ENCODE results near the gene CCBE1.
"Not testable (repeated sequence)": the region's sequence is repeated elsewhere in the genome, so short reads cannot be mapped to it uniquely, and the experiment has no call there.

The CCBE1 gene

DNA sequence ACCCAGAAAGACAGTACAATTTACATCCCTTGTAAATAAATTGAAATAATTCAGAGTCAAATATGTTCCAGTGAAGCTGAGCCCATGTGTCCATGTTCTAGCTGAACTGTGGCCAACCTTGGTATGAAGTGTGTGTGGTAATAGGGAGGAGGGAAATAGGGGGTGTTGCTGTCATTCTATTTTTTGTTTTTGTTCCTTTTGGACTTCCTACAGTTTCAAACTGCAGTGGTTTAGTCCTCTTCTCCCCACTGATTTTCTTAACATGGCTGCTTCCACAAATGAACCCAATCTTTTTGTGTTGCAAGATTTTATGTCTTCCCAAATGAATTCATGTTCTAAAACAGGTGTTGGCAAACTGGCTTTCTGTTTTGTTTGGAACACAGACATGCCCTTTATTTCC is 156.9 kb downstream of the CCBE1 start:
- DNase-seq (ENCODE audit: low read depth in 2 of 2): no peak

DNA sequence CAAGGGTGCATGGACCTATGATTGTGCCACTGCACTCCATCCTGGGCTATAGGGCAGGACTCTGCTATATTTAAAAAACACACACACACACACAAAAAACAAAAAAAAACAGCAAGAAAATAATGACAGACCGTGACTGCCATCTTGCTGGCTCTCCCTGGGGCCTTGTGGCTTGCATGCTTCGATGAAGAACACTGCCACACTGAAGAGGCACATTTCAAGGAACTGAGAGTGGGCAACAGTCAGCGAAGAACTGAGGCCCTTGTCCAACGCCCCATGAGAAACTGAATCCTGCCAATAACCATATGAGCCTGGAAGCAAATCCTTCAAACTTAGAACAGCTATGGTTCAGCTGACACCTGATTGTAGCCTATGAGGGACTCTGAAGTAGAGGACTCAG is 158.1 kb downstream of the CCBE1 start:
- no peak for DNase-seq (ENCODE audit: low read depth in 2 of 2)

- no peak for DNase-seq (ENCODE audit: low read depth in 2 of 2)
These were observed 159.6 kb downstream of the CCBE1 start for GRCh38 chr18:59537579-59537978.

DNA sequence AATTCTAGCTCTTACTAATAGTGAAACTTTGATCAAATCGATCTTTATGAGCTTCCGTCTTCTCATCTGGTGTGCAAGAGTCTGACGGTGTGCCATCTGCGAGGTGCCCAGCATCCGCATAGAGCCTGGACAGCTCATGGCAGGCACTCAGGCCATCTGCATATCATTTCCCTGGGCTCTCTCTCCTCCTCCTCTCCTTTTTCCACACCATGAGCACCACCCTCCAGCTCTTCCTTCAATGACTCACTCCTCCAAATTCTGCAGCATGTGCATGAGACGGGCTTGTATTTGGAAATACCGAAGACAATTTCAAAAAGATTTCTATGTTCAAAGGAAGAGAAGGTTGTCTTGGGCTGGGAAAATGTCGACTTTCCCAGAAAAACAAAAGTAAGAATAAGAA is 161.1 kb downstream of the CCBE1 start:
- no peak for DNase-seq (ENCODE audit: low read depth in 2 of 2)

GRCh38 chr18:59535055-59535454 is 162.2 kb downstream of the CCBE1 start:
- DNase-seq (ENCODE audit: low read depth in 2 of 2): no peak

GRCh38 chr18:59528866-59529265 is 168.4 kb downstream of the CCBE1 start:
- DNase-seq (ENCODE audit: low read depth in 2 of 2): no peak

DNA sequence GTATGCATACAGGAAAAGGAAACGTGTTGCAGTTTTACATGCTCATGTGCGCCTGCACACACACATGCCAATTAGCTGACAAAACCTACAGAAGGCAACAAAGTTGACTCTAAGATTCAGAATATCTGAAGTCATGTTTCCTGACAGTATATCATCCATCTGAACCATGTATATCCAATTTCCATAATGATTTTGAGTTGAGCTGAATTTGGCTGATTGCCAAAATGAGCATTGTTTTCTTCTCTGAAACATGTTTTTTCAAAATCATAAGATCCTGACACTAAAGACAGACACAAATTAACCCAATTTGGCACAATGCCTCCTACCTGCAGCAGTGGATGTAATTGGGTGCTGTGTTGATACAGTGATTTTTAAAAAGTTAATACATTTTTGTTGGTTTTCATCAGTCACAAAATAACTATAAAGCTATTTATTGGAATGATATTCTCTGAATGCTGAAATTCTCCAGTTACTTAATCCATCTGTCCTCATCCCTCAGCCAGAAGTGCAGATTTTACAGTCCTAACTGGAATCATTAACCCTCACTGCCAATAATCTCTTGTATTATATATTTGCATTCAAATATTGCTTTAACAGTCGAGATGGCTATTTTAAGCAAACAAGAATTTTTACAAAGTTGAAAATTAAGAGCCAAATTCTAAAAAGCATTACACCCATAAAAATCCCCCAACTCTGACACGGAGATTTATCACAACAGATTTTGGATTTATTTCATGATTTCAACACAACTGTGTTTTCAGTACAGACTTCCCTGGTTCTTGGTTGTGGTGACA is 176.5 kb downstream of the CCBE1 start:
- no peak for DNase-seq (ENCODE audit: low read depth in 2 of 2)

DNA sequence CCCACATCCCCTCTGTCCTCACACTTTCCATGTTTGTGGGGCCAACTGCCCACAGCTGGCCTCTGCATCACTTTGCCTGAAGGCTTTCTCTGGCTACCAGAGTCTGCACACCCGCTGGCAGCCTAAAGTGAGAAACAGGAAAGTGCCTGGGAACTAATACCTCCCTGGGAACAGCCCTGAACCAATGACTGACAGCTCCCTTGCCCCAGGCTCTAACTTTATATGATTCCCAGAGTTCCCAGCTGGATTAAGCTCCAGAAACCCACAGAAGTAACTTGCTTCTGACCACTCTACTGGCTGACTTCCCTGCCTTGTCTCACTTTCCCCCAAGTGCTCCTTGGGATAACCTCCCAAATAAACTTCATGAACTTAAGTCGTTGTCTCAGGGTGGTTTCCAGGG is 178.5 kb downstream of the CCBE1 start:
- no peak for DNase-seq (ENCODE audit: low read depth in 2 of 2)

DNA sequence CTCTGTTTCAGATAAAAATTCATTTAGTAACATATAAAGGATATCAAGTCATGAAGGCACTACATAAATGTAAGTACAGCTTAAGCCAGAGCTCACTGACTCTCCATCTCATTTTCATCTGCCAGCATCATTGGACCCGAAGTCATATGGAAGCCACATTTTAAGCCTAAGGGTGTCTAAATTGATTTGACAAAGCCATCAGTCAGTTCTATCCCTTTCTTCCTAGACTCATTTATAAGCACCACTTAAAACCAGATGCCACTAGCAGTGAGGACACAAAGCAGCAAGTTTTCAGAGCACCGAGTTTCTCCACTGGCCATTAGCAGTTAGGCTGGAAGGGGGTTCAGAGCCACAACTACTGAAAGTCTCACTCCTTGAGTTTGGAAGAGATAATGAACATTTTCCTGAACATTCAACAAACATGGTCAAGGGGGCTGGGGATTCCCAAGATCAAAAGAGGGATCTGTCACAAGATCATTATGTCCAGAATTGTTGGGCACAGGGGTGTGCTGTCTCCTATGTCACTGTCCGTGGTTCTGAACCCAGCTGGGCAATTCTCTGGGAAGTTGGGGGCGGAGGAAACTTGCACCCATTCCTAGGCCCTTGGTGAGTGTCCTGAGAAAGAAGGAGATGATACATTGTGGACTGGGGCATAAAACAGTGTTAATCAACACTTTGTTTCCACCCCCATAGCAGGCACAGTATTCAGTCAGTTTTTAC is 179.6 kb downstream of the CCBE1 start:
- no peak for DNase-seq (ENCODE audit: low read depth in 2 of 2)

DNA sequence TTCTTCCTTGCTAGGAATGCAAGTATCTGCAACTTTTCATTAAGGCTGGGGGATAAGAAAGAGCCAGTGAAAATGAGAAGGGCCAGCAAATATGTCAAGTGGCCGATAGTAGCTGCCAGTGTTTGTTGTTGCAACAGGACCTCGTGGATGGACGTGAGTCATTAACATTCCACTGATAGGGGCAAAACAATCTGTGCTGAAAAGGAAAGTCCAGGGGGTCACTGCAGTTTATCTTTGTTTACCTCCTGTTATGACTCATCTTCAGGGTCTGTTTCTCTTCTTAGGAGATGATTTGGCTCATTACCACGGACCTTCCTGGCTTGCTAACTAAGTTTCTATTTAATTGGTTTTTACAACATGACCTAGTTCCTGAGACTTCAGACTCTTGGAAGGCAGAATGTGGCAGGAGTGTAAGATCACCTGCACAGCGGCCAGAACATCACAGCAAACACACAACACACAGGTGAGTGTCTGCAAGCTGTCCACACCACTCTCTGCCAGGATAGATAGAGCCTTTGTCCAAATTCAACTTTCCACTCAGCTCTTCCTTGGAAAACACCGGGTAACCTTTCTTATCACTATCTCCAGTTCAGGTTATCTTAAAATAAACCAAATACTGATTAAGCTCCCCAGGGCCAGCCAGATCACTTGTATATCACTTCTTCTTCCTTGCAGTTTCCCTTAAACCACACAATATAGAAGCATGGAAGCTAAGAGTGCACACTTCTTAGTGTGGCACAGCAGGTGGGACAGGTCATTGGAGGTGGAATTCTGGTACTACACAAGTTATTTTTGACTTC is 180.7 kb downstream of the CCBE1 start:
- DNase-seq (ENCODE audit: low read depth in 2 of 2): no peak

DNA sequence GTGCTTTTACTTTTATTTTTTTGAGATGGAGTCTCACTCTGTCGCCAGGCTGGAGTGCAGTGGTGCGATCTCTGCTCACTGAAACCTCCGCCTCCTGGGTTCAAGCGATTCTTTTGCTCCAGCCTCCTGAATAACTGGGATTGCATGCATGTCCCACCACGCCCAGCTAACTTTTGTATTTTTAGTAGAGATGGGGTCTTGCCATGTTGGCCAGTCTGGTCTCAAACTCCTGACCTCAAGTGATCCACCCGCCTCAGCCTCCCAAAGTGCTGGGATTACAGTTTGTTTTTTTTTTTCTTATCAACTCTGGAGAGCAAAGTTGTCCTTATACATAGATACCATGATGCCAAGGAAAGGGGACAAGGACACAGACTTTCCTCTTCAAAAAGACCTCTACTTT is 181.3 kb downstream of the CCBE1 start:
- not testable (repeated sequence) for DNase-seq (ENCODE audit: low read depth in 2 of 2)

DNA sequence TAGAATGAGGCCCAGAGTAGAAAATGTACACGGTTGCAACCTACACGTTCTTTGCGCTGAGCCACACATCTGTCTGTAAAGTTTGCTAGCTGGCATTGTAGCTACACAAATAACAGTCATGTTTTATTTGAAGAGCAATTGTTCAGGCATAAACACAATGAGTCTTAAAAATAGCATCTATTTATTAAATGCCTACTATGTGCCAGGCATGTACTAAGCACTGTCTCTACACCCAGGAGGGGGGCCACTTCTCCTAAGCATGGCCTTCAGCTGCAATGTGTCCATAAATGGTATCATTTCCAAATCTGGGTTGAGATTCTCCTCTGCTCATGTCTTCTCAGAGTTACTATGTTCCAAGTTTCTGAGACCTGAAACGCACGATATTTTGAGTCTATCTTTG is 182.1 kb downstream of the CCBE1 start:
- no peak for DNase-seq (ENCODE audit: low read depth in 2 of 2)

DNA sequence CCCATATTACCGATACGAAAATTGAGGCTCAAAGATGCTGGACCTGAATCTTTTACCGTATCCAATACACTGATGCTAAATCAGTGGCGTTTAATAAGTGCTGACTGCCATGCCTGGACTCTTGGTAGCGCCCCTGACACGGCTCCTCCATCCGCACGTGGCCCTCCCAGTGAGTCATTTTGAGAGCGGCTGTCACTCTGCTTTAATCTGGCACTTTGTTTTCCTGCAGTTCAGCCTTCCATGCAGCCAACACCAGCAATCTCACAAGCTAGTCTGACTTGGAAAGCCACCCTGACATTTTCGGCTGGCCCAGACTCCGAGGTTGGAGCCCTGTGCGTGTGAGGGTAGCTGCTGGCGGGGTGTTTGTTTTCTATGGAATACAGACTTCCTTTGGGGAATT is 183.0 kb downstream of the CCBE1 start:
- no peak for DNase-seq (ENCODE audit: low read depth in 2 of 2)

DNA sequence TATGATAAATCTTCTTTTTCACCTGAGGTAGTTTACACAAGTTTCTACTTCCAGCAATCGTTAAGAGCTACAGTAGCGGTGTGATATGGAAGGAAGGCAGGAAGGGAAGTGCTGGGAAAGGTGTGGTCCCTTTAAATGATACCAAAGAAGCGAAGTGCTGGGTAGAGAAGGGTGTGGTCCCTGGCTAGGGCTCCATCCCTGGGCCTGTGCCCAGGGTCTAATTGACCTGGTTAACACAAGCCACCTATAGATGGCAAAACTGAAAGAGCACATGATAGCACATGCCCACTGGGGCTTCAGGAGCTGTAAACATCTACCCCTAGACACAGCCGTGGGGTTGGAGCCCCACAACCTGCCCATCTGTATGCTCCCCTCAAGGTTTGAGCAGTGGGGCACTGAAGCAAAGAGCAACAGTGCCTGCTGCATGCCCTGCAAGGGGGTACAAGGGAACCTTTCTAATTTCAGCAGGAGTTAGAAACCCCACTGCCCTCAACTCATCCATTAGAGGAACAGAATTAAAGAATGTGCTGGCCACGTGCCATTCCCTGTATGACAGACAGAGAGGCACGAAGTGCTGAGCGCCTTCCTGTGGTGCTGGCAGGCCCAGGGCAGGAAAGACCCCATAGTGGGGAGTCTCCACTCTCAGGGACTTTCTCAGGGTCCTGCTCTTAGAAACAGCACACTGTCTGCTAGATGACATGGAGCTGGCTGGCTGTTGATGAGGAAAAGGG is 185.0 kb downstream of the CCBE1 start:
- no peak for DNase-seq (ENCODE audit: low read depth in 2 of 2)

DNA sequence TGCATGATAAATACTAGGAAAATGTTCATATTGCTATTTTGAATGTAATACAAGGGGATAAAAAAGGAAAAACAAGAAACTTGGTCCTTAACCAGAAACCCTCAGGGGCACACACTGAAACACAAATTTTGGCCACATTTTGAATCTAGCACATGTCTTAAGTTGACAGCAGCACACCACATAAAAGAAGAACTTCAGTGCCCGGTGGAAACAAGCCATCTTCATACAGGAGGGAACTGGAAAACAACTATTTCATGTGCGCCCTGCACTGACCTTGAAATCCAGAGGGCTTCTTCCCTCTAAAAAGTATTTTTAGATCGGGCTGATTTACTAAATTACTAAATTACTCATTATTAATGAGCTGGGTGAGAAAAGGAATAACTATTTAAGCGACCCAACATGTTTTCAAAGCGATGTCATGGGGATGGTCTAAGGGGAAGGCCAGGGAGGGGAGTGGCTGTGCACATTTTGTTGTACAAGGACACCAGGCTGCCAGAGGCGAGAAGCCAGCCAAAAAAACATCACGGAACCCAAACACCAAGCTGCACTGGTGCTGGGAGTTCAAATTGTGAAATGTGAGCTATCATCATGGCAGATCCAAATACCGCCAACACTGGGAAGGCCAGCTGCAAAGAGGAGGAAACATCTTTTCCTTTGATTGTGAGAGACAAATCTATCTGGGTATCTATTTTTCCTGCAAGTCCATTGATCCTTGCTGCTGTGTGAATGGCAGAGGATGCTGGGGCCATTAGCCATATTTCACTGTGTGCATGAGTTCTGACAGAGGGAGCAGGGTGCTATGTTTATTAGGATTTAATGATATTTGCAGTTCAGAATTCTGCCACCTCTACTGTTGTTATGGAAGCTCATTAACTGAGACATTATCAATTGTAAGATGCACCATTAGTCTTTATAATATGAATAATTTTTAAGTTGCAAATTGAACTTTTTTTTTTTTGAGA is 187.5 kb downstream of the CCBE1 start:
- no peak for DNase-seq (ENCODE audit: low read depth in 2 of 2)

GRCh38 chr18:59505356-59505755 is 191.9 kb downstream of the CCBE1 start:
- no peak for DNase-seq (ENCODE audit: low read depth in 2 of 2)

- DNase-seq (ENCODE audit: low read depth in 2 of 2): no peak
These were observed 194.7 kb downstream of the CCBE1 start for GRCh38 chr18:59502274-59503175.

DNA sequence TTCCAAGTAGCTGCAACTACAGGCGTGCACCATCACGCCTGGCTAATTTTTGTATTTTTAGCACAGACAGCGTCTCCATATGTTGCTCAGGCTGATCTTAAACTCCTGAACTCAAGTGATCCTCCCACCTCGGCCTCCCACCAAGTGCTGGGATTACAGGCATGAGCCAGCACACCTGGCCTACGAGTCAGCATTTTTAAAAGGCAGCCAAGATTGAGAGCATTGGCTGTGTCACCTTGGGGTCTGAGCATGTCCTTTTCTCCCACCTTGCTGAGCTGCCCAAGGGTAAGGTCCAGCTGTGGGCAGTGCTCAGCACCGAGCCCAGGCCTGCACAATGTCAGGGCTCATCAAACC is 195.3 kb downstream of the CCBE1 start:
- no peak for DNase-seq (ENCODE audit: low read depth in 2 of 2)

DNA sequence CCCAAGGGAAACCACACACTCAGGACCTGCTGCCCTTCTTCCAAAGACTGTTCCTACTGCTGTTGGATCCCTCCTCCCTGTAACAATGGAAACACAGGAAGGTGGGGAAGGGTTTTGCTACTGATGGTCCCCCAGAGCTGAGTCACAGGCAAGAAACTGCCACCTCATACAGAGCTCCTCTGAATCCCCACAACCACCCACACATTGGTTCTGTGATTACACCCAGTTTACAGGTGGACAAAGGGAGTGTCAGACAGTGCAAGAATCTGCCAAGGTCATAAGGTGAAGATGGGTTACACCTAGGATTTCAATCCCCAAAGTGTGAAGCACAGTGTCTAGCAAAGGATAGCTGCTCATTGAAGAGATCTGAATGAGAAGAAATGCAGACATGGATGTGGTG is 196.5 kb downstream of the CCBE1 start:
- DNase-seq (ENCODE audit: low read depth in 2 of 2): no peak

Measured in stimulated activated CD8-positive, alpha-beta memory T cell treated with anti-CD3 and anti-CD28 coated beads, Interleukin-15, amount 100 ng/mL, for 48 hours (primary cell).